ENCODE data around the gene ZSCAN20. TPM values are rescaled to one million over a fixed set of nuclear protein-coding genes. Genes with fewer than 3 reads are reported as not detected.
A peak's percentile ranks its signal among the peaks of the same experiment; 100 is the strongest.

The ZSCAN20 gene
- total RNA-seq, 1 donor from 2014 or later, result 4.3 TPM

- no peak for DNase-seq
- Histone ChIP-seq H3K4me3 (no peak overlapping the region), H3K27ac (no peak overlapping the region), H3K36me3 (no peaks in the 10 kb centered on the region), H3K27me3 (no peaks in the 10 kb centered on the region), H3K4me1 (peaks cover 16% of the 10 kb centered on the region), H3K9me3 (no peaks in the 10 kb centered on the region)
- intact Hi-C loops (cut with DNase I), result no loop called here
- TF ChIP-seq CTCF (IDR thresholded peaks at IDR 0.05), result no peak
- peak; percentile 63 for ATAC-seq
Measured at GRCh38 chr1:33433509-33434362, 38.7 kb upstream of the ZSCAN20 start.

GRCh38 chr1:33434363-33434750, 38.1 kb upstream of the ZSCAN20 start:
- no peak for DNase-seq
- Histone ChIP-seq H3K27ac (no peak overlapping the region), H3K27me3 (no peaks in the 10 kb centered on the region), H3K36me3 (no peaks in the 10 kb centered on the region), H3K9me3 (no peaks in the 10 kb centered on the region), H3K4me3 (no peak overlapping the region), H3K4me1 (peaks cover 16% of the 10 kb centered on the region)
- intact Hi-C loops (cut with DNase I), result no loop called here
- no peak for TF ChIP-seq CTCF (IDR thresholded peaks at IDR 0.05)
- ATAC-seq, result no peak

- intact Hi-C loops (cut with DNase I), result no loop called here
- no peak for TF ChIP-seq CTCF (IDR thresholded peaks at IDR 0.05)
- H3K4me1 ChIP-seq, result peaks cover 10% of the 10 kb centered on the region
- no peak for DNase-seq
- ATAC-seq, result no peak
- no peak overlapping the region for H3K27ac ChIP-seq
- no peaks in the 10 kb centered on the region for H3K36me3 ChIP-seq
- no peak overlapping the region for H3K4me3 ChIP-seq
- no peaks in the 10 kb centered on the region for H3K9me3 ChIP-seq
- H3K27me3 ChIP-seq, result no peaks in the 10 kb centered on the region
Measured at GRCh38 chr1:33435096-33435820, 37.2 kb upstream of the ZSCAN20 start.

GRCh38 chr1:33436557-33437285, 35.7 kb upstream of the ZSCAN20 start:
- intact Hi-C loops (cut with DNase I), result no loop called here
- Histone ChIP-seq H3K4me1 (peaks cover 4% of the 10 kb centered on the region), H3K27ac (no peak overlapping the region), H3K36me3 (no peaks in the 10 kb centered on the region), H3K27me3 (no peaks in the 10 kb centered on the region), H3K4me3 (no peak overlapping the region), H3K9me3 (no peaks in the 10 kb centered on the region)
- ATAC-seq (no peak), DNase-seq (no peak)
- TF ChIP-seq CTCF (IDR thresholded peaks at IDR 0.05), result no peak

GRCh38 chr1:33438364-33439160, 33.9 kb upstream of the ZSCAN20 start:
- no peak for TF ChIP-seq CTCF (IDR thresholded peaks at IDR 0.05)
- Histone ChIP-seq H3K36me3 (no peaks in the 10 kb centered on the region), H3K4me3 (no peak overlapping the region), H3K4me1 (peaks cover 4% of the 10 kb centered on the region), H3K27me3 (no peaks in the 10 kb centered on the region), H3K27ac (no peak overlapping the region), H3K9me3 (no peaks in the 10 kb centered on the region)
- DNase-seq (no peak), ATAC-seq (no peak)
- intact Hi-C loops (cut with DNase I), result no loop called here

Data from upper lobe of right lung (tissue), 1 donor.